Adrenal gland (tissue), 5 donors: Measurements from ENCODE around the gene CDH24.

ENCODE experiments used
- POLR2A ChIP-seq, 2 donors: fragments of 450-650 bp; IDR thresholded peaks; one replicate each; pipeline ENCODE4 v1.6.1; 2017; ENCODE audit warnings: antibody characterized with exemption in 2 of 2, mild to moderate bottlenecking in 2 of 2, moderate library complexity in 1 of 2
- TF ChIP-seq, protein P1 (sequence below), 6 experiments: fragments of 450-650 bp in 4 of 6; fragments of 200-600 bp in 2 of 6; sonication (generic) in 1 of 6; IDR thresholded peaks; 1 replicate in 5 of 6; 2 replicates in 1 of 6; pipeline versions ENCODE4 v1.5.1 to v1.8.0; 2016 to 2021; ENCODE audit warnings: antibody characterized with exemption in 6 of 6, mild to moderate bottlenecking in 2 of 6, moderate library complexity in 1 of 6
- donor health status: DM: no; HTN: no; CAD: no.

DNA sequence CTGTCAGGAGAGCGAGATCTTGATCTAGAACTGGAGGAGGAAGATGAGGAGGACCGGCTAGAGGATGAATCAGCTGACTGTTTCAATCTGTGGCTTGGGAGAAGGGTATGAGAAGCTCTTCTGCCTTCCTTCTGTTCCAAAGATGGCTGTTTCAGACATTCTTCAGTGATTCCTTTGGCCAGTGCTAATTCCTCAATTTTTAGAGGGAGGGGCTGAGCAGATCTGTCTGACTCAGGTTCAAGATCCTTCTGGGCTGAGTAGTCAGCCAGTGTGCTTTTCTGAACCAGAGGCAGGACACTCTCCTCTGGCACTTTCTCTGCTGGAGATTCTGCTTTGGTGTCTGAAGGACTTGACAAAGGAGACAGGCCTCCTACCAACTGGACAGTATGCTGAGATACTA is 22.4 kb upstream of the CDH24 start:
- TF ChIP-seq, protein P1, sequence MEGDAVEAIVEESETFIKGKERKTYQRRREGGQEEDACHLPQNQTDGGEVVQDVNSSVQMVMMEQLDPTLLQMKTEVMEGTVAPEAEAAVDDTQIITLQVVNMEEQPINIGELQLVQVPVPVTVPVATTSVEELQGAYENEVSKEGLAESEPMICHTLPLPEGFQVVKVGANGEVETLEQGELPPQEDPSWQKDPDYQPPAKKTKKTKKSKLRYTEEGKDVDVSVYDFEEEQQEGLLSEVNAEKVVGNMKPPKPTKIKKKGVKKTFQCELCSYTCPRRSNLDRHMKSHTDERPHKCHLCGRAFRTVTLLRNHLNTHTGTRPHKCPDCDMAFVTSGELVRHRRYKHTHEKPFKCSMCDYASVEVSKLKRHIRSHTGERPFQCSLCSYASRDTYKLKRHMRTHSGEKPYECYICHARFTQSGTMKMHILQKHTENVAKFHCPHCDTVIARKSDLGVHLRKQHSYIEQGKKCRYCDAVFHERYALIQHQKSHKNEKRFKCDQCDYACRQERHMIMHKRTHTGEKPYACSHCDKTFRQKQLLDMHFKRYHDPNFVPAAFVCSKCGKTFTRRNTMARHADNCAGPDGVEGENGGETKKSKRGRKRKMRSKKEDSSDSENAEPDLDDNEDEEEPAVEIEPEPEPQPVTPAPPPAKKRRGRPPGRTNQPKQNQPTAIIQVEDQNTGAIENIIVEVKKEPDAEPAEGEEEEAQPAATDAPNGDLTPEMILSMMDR (IDR thresholded peaks at IDR 0.05): no peak
- TF ChIP-seq POLR2A (IDR thresholded peaks at IDR 0.05): no peak
